ENCODE data around the gene DDAH1.

DDAH1 gene

DNA sequence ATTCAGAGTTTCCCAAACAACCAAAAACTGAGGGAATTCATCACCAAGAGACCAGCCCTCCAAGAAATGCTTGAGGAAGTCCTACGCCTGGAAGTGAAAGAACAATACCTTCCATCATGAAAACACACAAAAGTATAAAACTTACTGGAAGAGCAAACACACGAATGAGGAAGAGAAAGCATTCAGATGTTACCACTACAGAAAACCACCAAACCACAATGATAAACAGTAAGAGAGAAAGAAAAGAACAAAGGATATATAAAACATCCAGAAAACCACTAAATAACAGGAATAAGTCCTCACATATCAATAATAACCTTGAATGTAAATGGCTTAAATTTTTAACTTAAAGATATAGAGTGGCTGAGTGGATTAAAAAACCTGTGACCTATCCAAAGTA is 130.0 kb downstream of the DDAH1 start:
- Histone ChIP-seq H3K36me3 (no peaks in the 10 kb centered on the region), H3K27ac (no peak overlapping the region), H3K27me3 (no peaks in the 10 kb centered on the region), H3K4me3 (no peak overlapping the region), H3K4me1 (peaks cover 0 to 27% (median 13%) of the 10 kb centered on the region in 4 donors), H3K9me3 (peaks cover 0 to 5% (median 0%) of the 10 kb centered on the region in 3 donors)
- no peak for DNase-seq
- TF ChIP-seq, protein P1, sequence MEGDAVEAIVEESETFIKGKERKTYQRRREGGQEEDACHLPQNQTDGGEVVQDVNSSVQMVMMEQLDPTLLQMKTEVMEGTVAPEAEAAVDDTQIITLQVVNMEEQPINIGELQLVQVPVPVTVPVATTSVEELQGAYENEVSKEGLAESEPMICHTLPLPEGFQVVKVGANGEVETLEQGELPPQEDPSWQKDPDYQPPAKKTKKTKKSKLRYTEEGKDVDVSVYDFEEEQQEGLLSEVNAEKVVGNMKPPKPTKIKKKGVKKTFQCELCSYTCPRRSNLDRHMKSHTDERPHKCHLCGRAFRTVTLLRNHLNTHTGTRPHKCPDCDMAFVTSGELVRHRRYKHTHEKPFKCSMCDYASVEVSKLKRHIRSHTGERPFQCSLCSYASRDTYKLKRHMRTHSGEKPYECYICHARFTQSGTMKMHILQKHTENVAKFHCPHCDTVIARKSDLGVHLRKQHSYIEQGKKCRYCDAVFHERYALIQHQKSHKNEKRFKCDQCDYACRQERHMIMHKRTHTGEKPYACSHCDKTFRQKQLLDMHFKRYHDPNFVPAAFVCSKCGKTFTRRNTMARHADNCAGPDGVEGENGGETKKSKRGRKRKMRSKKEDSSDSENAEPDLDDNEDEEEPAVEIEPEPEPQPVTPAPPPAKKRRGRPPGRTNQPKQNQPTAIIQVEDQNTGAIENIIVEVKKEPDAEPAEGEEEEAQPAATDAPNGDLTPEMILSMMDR (IDR thresholded peaks at IDR 0.05) = no peak
- intact Hi-C loops (cut with DNase I; ENCODE audit: low total_unique reads) = no loop called here

DNA sequence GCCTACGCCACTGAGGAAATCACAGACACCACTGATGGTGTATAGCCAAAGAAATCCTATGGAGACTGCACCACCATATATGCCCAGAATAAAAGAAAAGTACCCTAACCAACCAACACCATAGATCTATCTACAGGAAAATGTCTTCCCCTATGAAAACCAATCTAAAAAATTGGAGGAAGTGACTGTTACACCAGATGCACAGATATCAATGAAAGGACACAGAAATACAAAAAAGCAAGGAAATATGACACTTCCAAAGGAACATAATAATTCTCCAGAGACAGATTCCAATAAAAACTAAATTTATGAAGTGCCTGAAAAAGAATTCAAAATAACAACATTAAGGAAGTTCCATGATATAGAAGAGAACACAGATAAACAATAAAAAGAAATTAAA is 131.8 kb downstream of the DDAH1 start:
- no peak for DNase-seq
- Histone ChIP-seq H3K4me3 (no peak overlapping the region), H3K27me3 (no peaks in the 10 kb centered on the region), H3K27ac (no peak overlapping the region), H3K9me3 (peaks cover 0 to 5% (median 0%) of the 10 kb centered on the region in 3 donors), H3K36me3 (no peaks in the 10 kb centered on the region), H3K4me1 (peaks cover 0 to 30% (median 26%) of the 10 kb centered on the region in 4 donors)
- intact Hi-C loops (cut with DNase I; ENCODE audit: low total_unique reads) = no loop called here
- TF ChIP-seq, protein P1 (IDR thresholded peaks at IDR 0.05) = no peak

DNA sequence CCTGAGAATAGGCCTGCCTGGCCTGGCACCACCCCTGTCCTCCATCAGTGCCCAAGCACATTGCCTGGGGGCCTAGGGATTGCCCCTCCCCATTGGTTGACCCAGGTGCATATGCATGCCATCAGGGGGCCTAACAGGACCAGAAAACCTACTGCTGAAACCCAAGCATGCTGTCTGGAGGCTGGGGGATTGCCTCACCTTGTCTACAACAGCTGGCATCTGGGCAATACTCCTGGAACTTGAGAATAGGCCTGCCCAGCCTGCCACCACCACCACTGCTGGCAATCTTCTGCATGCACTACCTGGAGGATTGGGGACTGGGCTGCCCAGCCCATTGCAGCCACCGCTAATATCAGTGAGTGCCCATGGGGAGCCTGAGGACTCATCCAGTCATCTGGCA is 132.4 kb downstream of the DDAH1 start:
- DNase-seq = no peak
- TF ChIP-seq, protein P1 (IDR thresholded peaks at IDR 0.05) = no peak
- Histone ChIP-seq H3K27me3 (no peaks in the 10 kb centered on the region), H3K36me3 (no peaks in the 10 kb centered on the region), H3K4me3 (no peak overlapping the region), H3K4me1 (peaks cover 0 to 33% (median 27%) of the 10 kb centered on the region in 4 donors), H3K9me3 (peaks cover 0 to 5% (median 0%) of the 10 kb centered on the region in 3 donors), H3K27ac (no peak overlapping the region)
- intact Hi-C loops (cut with DNase I; ENCODE audit: low total_unique reads) = no loop called here

DNA sequence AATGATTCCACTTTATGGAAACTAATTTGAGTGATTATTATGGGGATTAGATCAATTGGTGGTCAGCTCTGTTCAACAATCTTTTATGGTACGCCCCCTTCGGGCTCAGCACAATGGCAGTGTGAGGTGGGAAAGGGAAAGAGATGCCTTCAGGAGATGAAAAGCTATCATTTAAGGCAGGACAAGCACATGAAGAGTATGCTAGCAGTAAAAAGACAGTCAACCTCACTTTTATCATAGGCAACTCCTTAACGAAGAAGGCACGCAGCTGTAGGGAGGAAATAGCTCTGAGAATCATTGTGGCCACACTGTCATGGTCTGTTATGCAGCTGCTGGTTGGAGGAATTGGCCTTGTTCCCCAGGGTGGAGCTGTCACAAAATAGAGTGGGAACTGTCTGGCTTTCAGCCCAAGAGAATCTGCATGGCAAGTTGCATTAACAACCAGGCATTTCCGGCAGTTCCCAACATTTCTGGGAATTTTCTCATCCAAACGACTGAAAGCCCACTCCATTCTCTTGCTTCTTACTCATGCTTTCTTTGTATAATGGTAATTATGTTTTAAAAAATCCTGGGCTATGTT is 134.2 kb downstream of the DDAH1 start:
- H3K27ac ChIP-seq = peak overlapping the region; percentile 44 to 57
- DNase-seq = no peak
- H3K9me3 ChIP-seq = peaks cover 0 to 5% (median 0%) of the 10 kb centered on the region in 3 donors
- TF ChIP-seq, protein P1 (IDR thresholded peaks at IDR 0.05) = no peak
- peaks cover 0 to 33% (median 27%) of the 10 kb centered on the region in 4 donors for H3K4me1 ChIP-seq
- intact Hi-C loops (cut with DNase I; ENCODE audit: low total_unique reads) = no loop called here
- no peaks in the 10 kb centered on the region for H3K36me3 ChIP-seq
- H3K4me3 ChIP-seq = no peak overlapping the region
- no peaks in the 10 kb centered on the region for H3K27me3 ChIP-seq

DNA sequence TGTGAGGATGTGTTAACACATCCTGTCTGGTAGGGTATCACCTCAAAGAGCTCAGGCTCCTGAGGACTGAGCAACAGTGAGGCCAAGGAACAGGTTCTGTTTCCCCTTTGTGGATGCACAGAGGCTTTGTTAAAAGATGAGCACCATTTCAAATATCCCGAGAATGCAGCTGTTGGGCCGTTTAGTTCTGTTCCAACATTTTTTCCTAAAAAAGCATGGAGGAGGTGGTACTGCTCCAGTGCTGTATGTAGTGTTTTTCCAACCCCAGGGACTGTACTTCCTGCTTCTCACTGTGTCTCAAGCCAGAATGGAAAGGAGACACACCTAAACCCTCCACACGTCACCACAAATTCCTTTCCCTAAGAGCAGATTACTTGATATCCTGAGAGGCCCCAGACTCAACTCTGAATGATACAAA is 134.7 kb downstream of the DDAH1 start:
- Histone ChIP-seq H3K9me3 (peaks cover 0 to 5% (median 0%) of the 10 kb centered on the region in 3 donors), H3K27me3 (no peaks in the 10 kb centered on the region), H3K4me1 (peaks cover 0 to 33% (median 27%) of the 10 kb centered on the region in 4 donors), H3K27ac (peak overlapping the region; percentile 44 to 57), H3K36me3 (no peaks in the 10 kb centered on the region), H3K4me3 (no peak overlapping the region)
- intact Hi-C loops (cut with DNase I; ENCODE audit: low total_unique reads) = no loop called here
- no peak for DNase-seq
- TF ChIP-seq, protein P1 (IDR thresholded peaks at IDR 0.05) = no peak

Measured in tibial artery (tissue), 4 donors.